Adrenal gland (tissue), 5 donors: ENCODE measurements around the gene MYL3.

Experiments
- CTCF ChIP-seq, 6 experiments: fragments of 450-650 bp in 4 of 6; fragments of 200-600 bp in 2 of 6; sonication (generic) in 1 of 6; IDR thresholded peaks; 1 replicate in 5 of 6; 2 replicates in 1 of 6; pipeline versions ENCODE4 v1.5.1 to v1.8.0; 2016 to 2021; ENCODE audit warnings: antibody characterized with exemption in 6 of 6, mild to moderate bottlenecking in 2 of 6, moderate library complexity in 1 of 6
- POLR2A ChIP-seq, 2 donors: fragments of 450-650 bp; IDR thresholded peaks; one replicate each; pipeline ENCODE4 v1.6.1; 2017; ENCODE audit warnings: antibody characterized with exemption in 2 of 2, mild to moderate bottlenecking in 2 of 2, moderate library complexity in 1 of 2
- donor health status: DM: no; HTN: no; CAD: no.

GRCh38 chr3:46868287-46868686 lies 5.0 kb upstream of the MYL3 start:
- TF ChIP-seq CTCF (IDR thresholded peaks at IDR 0.05) (no peak), POLR2A (IDR thresholded peaks at IDR 0.05) (no peak)
